KMS-11 (cell line): ENCODE measurements around the gene PIP4K2A.

Source experiments
- H2AFZ ChIP-seq: fragments of 200-600 bp; sonication (generic); 2 replicates; pipeline ENCODE4 v1.6.1; 2016; ENCODE audit warnings: antibody characterized with exemption, mixed run types, low read depth
- H3K27ac ChIP-seq: fragments of 200-600 bp; sonication (generic); 2 replicates; pipeline ENCODE4 v1.6.1; 2016; ENCODE audit warnings: mild to moderate bottlenecking, mixed run types
- H3K27me3 ChIP-seq: fragments of 200-600 bp; sonication (generic); 2 replicates; pipeline ENCODE4 v1.6.1; 2017; ENCODE audit warnings: mild to moderate bottlenecking, low read depth, mixed run types, moderate library complexity; ENCODE audit not compliant: insufficient read depth
- H3K36me3 ChIP-seq: fragments of 200-600 bp; sonication (generic); 2 replicates; pipeline ENCODE4 v1.6.1; 2017; ENCODE audit warnings: mild to moderate bottlenecking, mixed run types; ENCODE audit not compliant: insufficient read depth
- H3K4me1 ChIP-seq: fragments of 200-600 bp; sonication (generic); 2 replicates; pipeline ENCODE4 v1.6.1; 2016; ENCODE audit warnings: mild to moderate bottlenecking, low read depth, mixed run types; ENCODE audit not compliant: poor library complexity, severe bottlenecking
- H3K4me2 ChIP-seq: fragments of 200-600 bp; sonication (generic); 2 replicates; pipeline ENCODE4 v1.7.0; 2016; ENCODE audit warnings: mild to moderate bottlenecking, mixed run types
- H3K4me3 ChIP-seq: fragments of 200-600 bp; sonication (generic); IDR thresholded peaks from 2 replicates; pipeline ENCODE4 v1.6.1; 2017; ENCODE audit warnings: low read depth, low read length, mixed read lengths; ENCODE audit not compliant: insufficient read depth
- H3K79me2 ChIP-seq: fragments of 200-600 bp; sonication (generic); 2 replicates; pipeline ENCODE4 v1.6.1; 2016; ENCODE audit warnings: low read depth, mixed run types; ENCODE audit not compliant: insufficient read depth
- H3K9ac ChIP-seq: fragments of 200-600 bp; sonication (generic); 2 replicates; pipeline ENCODE4 v1.6.1; 2016; ENCODE audit warnings: mild to moderate bottlenecking, mixed run types
- H4K20me1 ChIP-seq: fragments of 200-600 bp; sonication (generic); 2 replicates; pipeline ENCODE4 v1.6.1; 2016; ENCODE audit warnings: mild to moderate bottlenecking, mixed run types; ENCODE audit not compliant: insufficient read depth
- TF ChIP-seq, protein P1 (sequence below): fragments of 200-600 bp; sonication (generic); conservative IDR thresholded peaks from 2 replicates; pipeline ENCODE4 v1.6.1; 2017; ENCODE audit warnings: low read depth, mild to moderate bottlenecking, antibody characterized with exemption, low read length, moderate library complexity, mixed read lengths

Gene PIP4K2A

DNA sequence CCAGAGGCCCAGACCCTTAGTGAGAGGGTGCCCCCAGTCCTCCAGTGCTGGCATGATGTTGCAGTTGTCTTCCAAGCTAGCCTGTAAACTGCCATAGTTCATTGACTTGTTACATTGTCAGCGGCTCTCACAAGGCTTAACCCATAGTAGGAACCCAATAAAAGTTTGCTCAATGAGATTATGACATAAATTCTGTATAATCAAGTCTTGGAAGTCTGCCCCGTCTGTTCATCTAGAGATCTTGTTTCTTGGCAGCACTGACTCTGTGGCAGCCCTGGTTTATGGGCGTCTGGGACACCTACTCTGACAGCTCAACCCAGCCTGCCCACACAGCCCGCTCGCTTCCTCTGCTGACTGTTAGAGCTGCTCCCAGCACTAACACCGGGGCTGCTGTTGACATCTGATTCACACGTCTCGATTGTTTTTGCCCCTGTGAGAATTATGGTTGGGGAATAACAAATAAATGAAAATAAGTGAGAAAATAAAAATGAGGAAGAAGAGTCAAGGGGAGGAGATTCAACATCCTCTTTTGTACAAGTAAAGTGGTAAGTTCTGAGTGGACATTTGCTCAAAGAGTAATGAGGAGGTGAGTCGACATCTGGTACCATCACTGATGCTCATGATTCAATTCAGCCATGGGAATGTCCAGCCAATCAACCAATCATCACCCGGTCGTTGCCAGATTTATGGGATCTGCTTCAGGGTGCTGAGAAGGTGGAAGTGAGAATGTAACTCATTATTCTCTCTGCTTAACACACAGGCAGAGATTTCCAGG lies 208.3 kb downstream of the PIP4K2A start:
- Histone ChIP-seq H3K27ac (no peak overlapping the region), H3K79me2 (no peaks in the 10 kb centered on the region), H3K4me2 (no peak overlapping the region), H3K36me3 (no peaks in the 10 kb centered on the region), H2AFZ (no peak overlapping the region), H3K4me3 (no peak overlapping the region), H3K4me1 (no peaks in the 10 kb centered on the region), H4K20me1 (no peaks in the 10 kb centered on the region), H3K27me3 (no peaks in the 10 kb centered on the region), H3K9ac (no peak overlapping the region)
- TF ChIP-seq, protein P1, sequence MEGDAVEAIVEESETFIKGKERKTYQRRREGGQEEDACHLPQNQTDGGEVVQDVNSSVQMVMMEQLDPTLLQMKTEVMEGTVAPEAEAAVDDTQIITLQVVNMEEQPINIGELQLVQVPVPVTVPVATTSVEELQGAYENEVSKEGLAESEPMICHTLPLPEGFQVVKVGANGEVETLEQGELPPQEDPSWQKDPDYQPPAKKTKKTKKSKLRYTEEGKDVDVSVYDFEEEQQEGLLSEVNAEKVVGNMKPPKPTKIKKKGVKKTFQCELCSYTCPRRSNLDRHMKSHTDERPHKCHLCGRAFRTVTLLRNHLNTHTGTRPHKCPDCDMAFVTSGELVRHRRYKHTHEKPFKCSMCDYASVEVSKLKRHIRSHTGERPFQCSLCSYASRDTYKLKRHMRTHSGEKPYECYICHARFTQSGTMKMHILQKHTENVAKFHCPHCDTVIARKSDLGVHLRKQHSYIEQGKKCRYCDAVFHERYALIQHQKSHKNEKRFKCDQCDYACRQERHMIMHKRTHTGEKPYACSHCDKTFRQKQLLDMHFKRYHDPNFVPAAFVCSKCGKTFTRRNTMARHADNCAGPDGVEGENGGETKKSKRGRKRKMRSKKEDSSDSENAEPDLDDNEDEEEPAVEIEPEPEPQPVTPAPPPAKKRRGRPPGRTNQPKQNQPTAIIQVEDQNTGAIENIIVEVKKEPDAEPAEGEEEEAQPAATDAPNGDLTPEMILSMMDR = no peak

DNA sequence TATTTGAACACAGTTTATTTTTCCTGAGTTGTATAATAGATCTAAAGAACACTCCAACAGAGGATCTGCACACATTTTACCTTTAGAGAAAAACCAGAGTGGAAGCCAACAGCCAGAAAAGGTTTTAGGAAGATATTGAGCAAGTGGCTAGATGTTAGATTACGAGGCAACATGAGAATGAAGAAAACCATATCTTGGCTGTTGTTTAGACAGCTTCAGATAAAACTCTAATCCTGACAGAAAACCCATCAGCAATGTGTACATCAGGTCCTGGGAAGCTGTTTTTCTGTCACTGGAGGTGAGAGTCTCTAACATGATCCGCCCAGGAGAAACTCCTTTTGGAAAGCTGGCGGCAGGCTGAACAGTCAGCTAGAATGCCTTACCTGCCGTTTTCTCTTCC lies 209.6 kb downstream of the PIP4K2A start:
- no peak overlapping the region for H3K4me3 ChIP-seq
- no peaks in the 10 kb centered on the region for H3K79me2 ChIP-seq
- no peak overlapping the region for H3K9ac ChIP-seq
- no peaks in the 10 kb centered on the region for H4K20me1 ChIP-seq
- no peak overlapping the region for H2AFZ ChIP-seq
- TF ChIP-seq, protein P1 = no peak
- no peak overlapping the region for H3K4me2 ChIP-seq
- H3K36me3 ChIP-seq = no peaks in the 10 kb centered on the region
- H3K4me1 ChIP-seq = no peaks in the 10 kb centered on the region
- no peak overlapping the region for H3K27ac ChIP-seq
- H3K27me3 ChIP-seq = no peaks in the 10 kb centered on the region

DNA sequence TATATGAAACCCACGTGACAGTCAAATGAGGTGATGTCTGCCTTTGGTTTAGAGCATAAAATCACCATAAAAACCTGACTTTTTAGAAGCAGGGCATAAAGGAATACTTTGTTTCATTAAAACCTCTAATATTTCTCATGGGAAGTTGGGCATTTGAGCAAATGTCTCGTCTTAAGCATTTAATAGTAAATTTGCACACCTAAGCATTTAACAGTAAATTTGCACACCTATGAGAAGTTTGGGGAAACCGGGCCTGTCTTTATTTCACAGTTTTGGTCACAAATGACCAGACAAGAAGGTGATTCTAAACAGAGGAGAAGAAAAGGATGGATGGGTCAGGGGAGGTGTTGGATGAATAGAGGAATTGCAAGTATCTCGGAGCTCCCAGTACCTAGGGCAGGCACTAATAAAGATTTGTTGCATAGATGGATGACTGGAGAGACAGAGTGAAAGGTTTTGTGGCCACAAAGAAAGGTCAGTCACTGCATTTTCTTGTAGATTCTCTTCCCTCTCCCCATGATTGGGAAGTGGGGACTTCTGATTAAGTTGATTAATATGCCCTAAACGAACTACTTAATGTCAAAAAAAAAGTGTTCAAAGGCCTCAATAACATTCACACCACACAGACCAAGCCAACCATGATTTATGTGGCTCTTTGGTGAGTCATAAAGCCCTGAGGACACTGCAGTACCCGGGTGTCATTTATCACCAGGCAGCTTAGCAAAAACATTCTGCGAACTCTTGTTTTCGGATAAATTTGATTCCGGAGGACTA lies 210.9 kb downstream of the PIP4K2A start:
- no peaks in the 10 kb centered on the region for H3K4me1 ChIP-seq
- no peaks in the 10 kb centered on the region for H3K79me2 ChIP-seq
- H3K27me3 ChIP-seq = no peaks in the 10 kb centered on the region
- no peak overlapping the region for H2AFZ ChIP-seq
- TF ChIP-seq, protein P1 = no peak
- no peak overlapping the region for H3K4me2 ChIP-seq
- no peaks in the 10 kb centered on the region for H3K36me3 ChIP-seq
- no peak overlapping the region for H3K9ac ChIP-seq
- no peak overlapping the region for H3K27ac ChIP-seq
- H4K20me1 ChIP-seq = no peaks in the 10 kb centered on the region
- H3K4me3 ChIP-seq = no peak overlapping the region

DNA sequence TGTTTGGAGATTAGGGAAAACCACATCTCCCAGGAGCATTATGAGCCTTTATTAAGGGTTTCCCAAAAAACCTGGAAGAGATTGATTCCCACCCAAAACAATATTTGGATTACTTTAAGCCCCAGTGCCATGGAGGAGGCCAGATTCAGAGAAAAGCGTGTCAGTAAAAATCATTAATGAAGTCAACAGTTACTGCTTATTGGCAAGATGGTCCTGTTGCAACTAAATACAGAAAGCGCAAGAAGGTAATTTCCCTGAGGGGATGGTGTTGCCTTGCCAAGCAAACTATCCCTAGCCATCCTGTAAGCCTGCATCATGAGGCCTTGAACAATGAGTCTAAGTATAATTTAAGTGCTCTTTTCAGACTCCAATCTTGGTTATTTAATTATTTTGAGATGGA lies 212.5 kb downstream of the PIP4K2A start:
- Histone ChIP-seq H3K79me2 (no peaks in the 10 kb centered on the region), H3K36me3 (no peaks in the 10 kb centered on the region), H3K4me1 (no peaks in the 10 kb centered on the region), H3K4me3 (no peak overlapping the region), H2AFZ (no peak overlapping the region), H4K20me1 (no peaks in the 10 kb centered on the region), H3K9ac (no peak overlapping the region), H3K27ac (no peak overlapping the region), H3K4me2 (no peak overlapping the region), H3K27me3 (no peaks in the 10 kb centered on the region)
- TF ChIP-seq, protein P1 = no peak
